Inferior parietal cortex (tissue), 1 donor: ENCODE results near the gene APOL1.

Experiments
- DNase-seq: peaks from one replicate; pipeline ENCODE4 v3.0.0-alpha.2; 2016; ENCODE audit errors: extremely low spot score

Gene APOL1

DNA sequence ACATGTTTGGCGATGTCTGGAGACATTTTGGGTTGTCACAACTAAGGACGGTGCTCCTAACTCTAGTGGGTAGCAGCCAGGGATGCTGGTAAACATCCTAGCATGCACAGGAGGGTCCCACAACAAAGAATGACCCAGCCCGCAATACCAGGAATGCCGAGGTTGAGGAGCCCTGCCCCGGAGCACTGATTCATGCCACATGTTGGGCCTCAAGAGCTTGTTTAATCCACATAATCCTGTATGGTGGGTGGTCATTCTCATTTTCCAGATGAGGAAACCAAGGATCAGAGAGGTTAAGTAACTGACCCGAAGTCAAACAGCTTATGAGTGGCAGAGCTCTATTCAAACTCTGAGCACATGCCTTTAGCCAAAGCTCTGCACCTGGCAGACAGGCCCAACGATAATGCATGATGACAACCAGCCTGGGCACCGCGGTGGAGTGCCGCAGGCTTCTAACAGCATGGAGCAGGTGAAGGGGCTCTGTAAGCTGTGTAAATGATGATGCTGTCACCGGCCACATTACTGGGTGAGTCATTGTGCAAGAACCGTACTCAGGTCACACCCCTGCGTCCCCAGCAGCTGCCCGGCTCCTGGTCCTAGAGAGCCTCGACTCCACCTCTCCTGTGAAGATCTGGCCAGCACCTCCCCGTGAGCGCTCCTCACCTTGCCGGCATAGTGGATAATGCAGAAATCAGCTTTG lies 58.6 kb downstream of the APOL1 start:
- no peak for DNase-seq

DNA sequence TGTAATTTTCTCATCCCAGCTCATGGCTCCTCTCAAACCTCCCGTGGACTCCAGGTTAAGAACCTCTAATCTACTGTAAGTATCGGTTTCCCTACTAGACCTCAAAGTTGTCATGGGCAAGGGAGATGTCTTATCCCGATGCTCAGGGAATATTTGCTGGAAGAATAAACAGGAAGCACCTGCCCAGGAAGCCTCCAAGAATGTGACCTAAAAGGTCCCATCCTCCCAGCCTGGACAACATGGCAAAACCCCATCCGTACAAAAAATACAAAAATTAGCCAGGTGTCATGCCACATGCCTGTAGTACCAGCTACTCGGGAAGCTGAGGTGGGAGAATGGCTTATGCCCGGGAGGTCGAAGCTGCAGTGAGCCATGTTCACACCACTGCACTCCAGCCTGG lies 62.4 kb downstream of the APOL1 start:
- no peak for DNase-seq

DNA sequence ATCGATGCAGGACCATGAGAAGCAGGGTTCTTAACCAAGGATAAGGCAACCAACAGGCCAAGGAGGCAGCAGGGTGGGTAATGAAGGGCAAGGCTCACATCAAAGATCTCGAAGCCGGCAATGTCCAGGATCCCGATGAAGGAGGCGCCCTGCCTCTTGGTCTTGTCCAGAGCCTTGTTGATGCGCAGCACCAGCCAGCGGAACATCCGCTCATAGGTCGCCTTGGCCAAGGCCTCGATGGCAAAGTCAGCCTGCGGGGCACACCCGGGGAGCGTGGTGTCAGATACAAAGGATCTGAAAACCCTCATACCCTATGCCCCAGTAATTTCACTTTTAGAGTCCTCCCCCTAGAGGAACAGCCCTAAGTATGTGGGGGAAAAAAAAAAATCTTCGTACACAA lies 63.5 kb downstream of the APOL1 start:
- no peak for DNase-seq
